Upper lobe of left lung (tissue), 4 donors: Measurements from ENCODE around the gene VSIG1.

ENCODE experiments used
- POLR2A ChIP-seq, 4 donors: fragments of 450-650 bp; IDR thresholded peaks; one replicate each; pipeline ENCODE4 v1.5.1; 2016 to 2017; ENCODE audit warnings: antibody characterized with exemption in 4 of 4, mild to moderate bottlenecking in 2 of 4
- TF ChIP-seq, protein P1 (sequence below), 6 experiments: fragments of 450-650 bp in 4 of 6; fragments of 200-600 bp in 2 of 6; sonication (generic) in 2 of 6; IDR thresholded peaks; one replicate each; pipeline ENCODE4 v1.5.1; 2016 to 2019; ENCODE audit warnings: antibody characterized with exemption in 6 of 6

DNA sequence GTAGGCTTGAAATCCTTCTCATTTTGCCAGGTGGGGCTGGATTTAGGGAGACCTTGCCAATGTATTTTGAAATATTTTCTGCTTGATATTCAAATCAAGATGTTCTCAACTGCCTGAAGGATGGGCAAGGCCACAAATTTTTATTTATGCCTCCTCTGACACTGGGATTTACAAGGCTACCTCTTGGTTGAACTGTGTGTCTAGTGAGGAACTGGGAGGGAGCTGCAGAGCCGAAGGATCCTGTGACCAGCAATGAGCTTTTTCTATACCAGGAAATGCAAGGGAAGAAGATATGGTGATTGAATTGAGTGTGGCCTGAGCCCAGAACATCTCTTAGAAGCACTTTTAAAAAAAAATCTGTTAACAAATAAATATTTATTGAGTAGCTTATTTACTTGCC, 14.9 kb downstream of the VSIG1 start:
- no peak for TF ChIP-seq POLR2A (IDR thresholded peaks at IDR 0.05)
- TF ChIP-seq, protein P1, sequence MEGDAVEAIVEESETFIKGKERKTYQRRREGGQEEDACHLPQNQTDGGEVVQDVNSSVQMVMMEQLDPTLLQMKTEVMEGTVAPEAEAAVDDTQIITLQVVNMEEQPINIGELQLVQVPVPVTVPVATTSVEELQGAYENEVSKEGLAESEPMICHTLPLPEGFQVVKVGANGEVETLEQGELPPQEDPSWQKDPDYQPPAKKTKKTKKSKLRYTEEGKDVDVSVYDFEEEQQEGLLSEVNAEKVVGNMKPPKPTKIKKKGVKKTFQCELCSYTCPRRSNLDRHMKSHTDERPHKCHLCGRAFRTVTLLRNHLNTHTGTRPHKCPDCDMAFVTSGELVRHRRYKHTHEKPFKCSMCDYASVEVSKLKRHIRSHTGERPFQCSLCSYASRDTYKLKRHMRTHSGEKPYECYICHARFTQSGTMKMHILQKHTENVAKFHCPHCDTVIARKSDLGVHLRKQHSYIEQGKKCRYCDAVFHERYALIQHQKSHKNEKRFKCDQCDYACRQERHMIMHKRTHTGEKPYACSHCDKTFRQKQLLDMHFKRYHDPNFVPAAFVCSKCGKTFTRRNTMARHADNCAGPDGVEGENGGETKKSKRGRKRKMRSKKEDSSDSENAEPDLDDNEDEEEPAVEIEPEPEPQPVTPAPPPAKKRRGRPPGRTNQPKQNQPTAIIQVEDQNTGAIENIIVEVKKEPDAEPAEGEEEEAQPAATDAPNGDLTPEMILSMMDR (IDR thresholded peaks at IDR 0.05), result no peak
